GM13977 (cell line): ENCODE results near the gene ZBTB21.

Experiments used
- DNase-seq: peaks from one replicate; pipeline ENCODE4 v3.0.0; 2012; ENCODE audit warnings: low spot score
- CTCF ChIP-seq: IDR thresholded peaks from 2 replicates; pipeline ENCODE4 v1.5.1; 2012; ENCODE audit warnings: mild to moderate bottlenecking, control low read depth; ENCODE audit not compliant: insufficient read depth; ENCODE audit errors: extremely low read depth, missing control alignments
- in situ Hi-C: fragments of 300-500 bp; cut with MboI; formaldehyde crosslinking; loops from one replicate; pipeline ENCODE4 v1.12.0; 2022; ENCODE audit warnings: low sequenced_read_pairs, low pct_unique_long_range_greater_than_20kb, mixed read lengths, inconsistent platforms; ENCODE audit not compliant: unreplicated experiment

ZBTB21 gene

GRCh38 chr21:41956926-41957729 lies 53.0 kb downstream of the ZBTB21 start:
- no peak for DNase-seq
- TF ChIP-seq CTCF, result no peak
- in situ Hi-C loops, result no loop called here

- no peak for DNase-seq
- no peak for TF ChIP-seq CTCF
- in situ Hi-C loops, result no loop called here
Measured at GRCh38 chr21:41955516-41955915, 54.6 kb downstream of the ZBTB21 start.

GRCh38 chr21:41954654-41955499 lies 55.3 kb downstream of the ZBTB21 start:
- no peak for TF ChIP-seq CTCF

GRCh38 chr21:41953831-41954653 lies 56.1 kb downstream of the ZBTB21 start, which contains the start of gene C2CD2:
Gene C2CD2, minus strand, starts transcription at chr21:41954018. Its CDS starts 370 bp downstream, at chr21:41953648.
- in situ Hi-C loops, result no loop called here
- peak; percentile 97 for DNase-seq
- TF ChIP-seq CTCF, result no peak

More at GRCh38 chr21:41954654-41955499, 55.3 kb downstream of the ZBTB21 start:
- in situ Hi-C loops, result no loop called here
- DNase-seq, result no peak

GRCh38 chr21:41953249-41953830 lies 56.8 kb downstream of the ZBTB21 start:
- peak; percentile 69 for DNase-seq
- in situ Hi-C loops, result no loop called here
- no peak for TF ChIP-seq CTCF
